GM04503 (cell line): ENCODE results near the gene CR1.
"Not testable (repeated sequence)": the region's sequence is repeated elsewhere in the genome, so short reads cannot be mapped to it uniquely, and the experiment has no call there.

ENCODE experiments used
- DNase-seq: peaks from one replicate; pipeline ENCODE4 v3.0.0-alpha.2; 2012; ENCODE audit warnings: low read depth

The CR1 gene

GRCh38 chr1:207591205-207591604 lies 95.2 kb downstream of the CR1 start:
- DNase-seq, result not testable (repeated sequence)

GRCh38 chr1:207594095-207594494 lies 98.1 kb downstream of the CR1 start:
- not testable (repeated sequence) for DNase-seq

GRCh38 chr1:207603777-207604176 lies 107.8 kb downstream of the CR1 start:
- DNase-seq, result no peak

GRCh38 chr1:207605444-207606361 lies 109.7 kb downstream of the CR1 start:
- no peak for DNase-seq

- DNase-seq, result no peak
Observed at GRCh38 chr1:207606362-207606755, 110.4 kb downstream of the CR1 start.

- no peak for DNase-seq
Observed at GRCh38 chr1:207612762-207613161, 116.8 kb downstream of the CR1 start.

GRCh38 chr1:207619871-207620542 lies 124.0 kb downstream of the CR1 start:
- DNase-seq, result peak; percentile 11

GRCh38 chr1:207620543-207620893 lies 124.6 kb downstream of the CR1 start:
- DNase-seq, result no peak

GRCh38 chr1:207625504-207626071 lies 129.6 kb downstream of the CR1 start:
- not testable (repeated sequence) for DNase-seq

GRCh38 chr1:207626972-207627337 lies 131.0 kb downstream of the CR1 start:
- no peak for DNase-seq

- DNase-seq, result no peak
Observed at GRCh38 chr1:207627496-207627895, 131.5 kb downstream of the CR1 start.

- no peak for DNase-seq
Observed at GRCh38 chr1:207628776-207629175, 132.8 kb downstream of the CR1 start.

GRCh38 chr1:207631137-207631536 lies 135.2 kb downstream of the CR1 start:
- DNase-seq, result no peak

- DNase-seq, result no peak
Observed at GRCh38 chr1:207633226-207633625, 137.3 kb downstream of the CR1 start.

- DNase-seq, result not testable (repeated sequence)
Observed at GRCh38 chr1:207633699-207634289, 137.8 kb downstream of the CR1 start.

GRCh38 chr1:207634293-207634692 lies 138.3 kb downstream of the CR1 start:
- DNase-seq, result not testable (repeated sequence)

GRCh38 chr1:207635569-207636186 lies 139.7 kb downstream of the CR1 start:
- not testable (repeated sequence) for DNase-seq

- DNase-seq, result not testable (repeated sequence)
Observed at GRCh38 chr1:207638487-207639145, 142.7 kb downstream of the CR1 start.

GRCh38 chr1:207639362-207639761 lies 143.4 kb downstream of the CR1 start:
- not testable (repeated sequence) for DNase-seq

- no peak for DNase-seq
Observed at GRCh38 chr1:207644166-207644851, 148.4 kb downstream of the CR1 start.
